H1 (cell line): ENCODE data around the gene ARNT2. TPM values are rescaled to one million over a fixed set of nuclear protein-coding genes. Genes with fewer than 3 reads are reported as not detected.

Experiments
- CTCF ChIA-PET: fragments of 300-600 bp; sonication (Branson Sonifier 250); formaldehyde crosslinking; loops from one replicate; lab custom pipeline; 2021; ENCODE audit not compliant: partially characterized antibody; lab: Charles Lee
- POLR2A ChIA-PET: fragments of 300-600 bp; sonication (Branson Sonifier 250); formaldehyde crosslinking; loops from one replicate; lab custom pipeline; 2021; ENCODE audit warnings: inconsistent platforms; ENCODE audit not compliant: partially characterized antibody; lab: Charles Lee
- DNase-seq, 2 experiments: peaks; one replicate each; pipeline versions ENCODE4 v3.0.0 to v3.0.0-alpha.2; 2010 to 2022; ENCODE audit warnings: low spot score in 2 of 2, low read depth in 1 of 2, mixed read lengths in 1 of 2
- FAIRE-seq: peaks from 2 replicates; lab custom pipeline; 2011; peaks lifted over from hg19 to GRCh38; lab: Jason Lieb, UNC
- H2AFZ ChIP-seq: 2 replicates; pipeline ENCODE4 v1.8.1; 2012; ENCODE audit warnings: low read length, inconsistent platforms
- H2AK5ac ChIP-seq: 2 replicates; pipeline ENCODE4 v1.6.1; 2013; ENCODE audit warnings: low read depth, low read length
- H2BK120ac ChIP-seq: replicated peaks from 2 replicates; pipeline ENCODE3; 2013; ENCODE audit warnings: low read depth, low read length, inconsistent platforms
- H2BK12ac ChIP-seq: 2 replicates; pipeline ENCODE4 v1.6.1; 2013; ENCODE audit warnings: low read depth, low read length
- H2BK15ac ChIP-seq: 2 replicates; pipeline ENCODE4 v1.6.1; 2013; ENCODE audit warnings: low read length
- H2BK20ac ChIP-seq: 2 replicates; pipeline ENCODE4 v1.6.1; 2013; ENCODE audit warnings: low read length
- H2BK5ac ChIP-seq: 2 replicates; pipeline ENCODE4 v1.6.1; 2013; ENCODE audit warnings: low read depth, low read length
- H3K14ac ChIP-seq: 2 replicates; pipeline ENCODE4 v1.6.1; 2013; ENCODE audit warnings: inconsistent platforms; ENCODE audit not compliant: insufficient read length
- H3K18ac ChIP-seq: 2 replicates; pipeline ENCODE4 v1.6.1; 2013; ENCODE audit warnings: low read length; ENCODE audit errors: extremely low read depth
- H3K23ac ChIP-seq: 2 replicates; pipeline ENCODE4 v1.6.1; 2013; ENCODE audit warnings: inconsistent platforms; ENCODE audit not compliant: insufficient read length
- H3K23me2 ChIP-seq: 2 replicates; pipeline ENCODE4 v1.6.1; 2013; ENCODE audit warnings: low read depth, low read length
- H3K27ac ChIP-seq: 2 replicates; pipeline ENCODE4 v1.6.1; 2011; ENCODE audit warnings: low read depth, low read length, inconsistent platforms
- H3K27me3 ChIP-seq, 4 experiments: replicated peaks in 1 of 4; 1 replicate in 1 of 4; 2 replicates in 3 of 4; pipeline versions ENCODE4 v1.6.1 to v1.8.1; 2011 to 2013; ENCODE audit warnings: low read length in 3 of 4, mild to moderate bottlenecking in 3 of 4, inconsistent platforms in 2 of 4, mixed read lengths in 2 of 4, moderate library complexity in 1 of 4; ENCODE audit not compliant: control insufficient read depth in 3 of 4, insufficient read depth in 3 of 4; ENCODE audit errors: extremely low read depth in 1 of 4
- H3K36me3 ChIP-seq, 4 experiments: 2 replicates each; pipeline versions ENCODE4 v1.6.1 to v1.8.1; 2011 to 2013; ENCODE audit warnings: mild to moderate bottlenecking in 4 of 4, low read length in 3 of 4, moderate library complexity in 2 of 4, control low read depth in 1 of 4, inconsistent platforms in 1 of 4; ENCODE audit not compliant: insufficient read depth in 4 of 4, control insufficient read depth in 2 of 4
- H3K4ac ChIP-seq: replicated peaks from 2 replicates; pipeline ENCODE3; 2013; ENCODE audit warnings: low read length, low read depth, mixed read lengths, inconsistent platforms; ENCODE audit not compliant: insufficient read length
- H3K4me1 ChIP-seq, 4 experiments: replicated peaks in 1 of 4; 1 replicate in 1 of 4; 2 replicates in 3 of 4; pipeline versions ENCODE4 v1.6.1 to v1.8.1; 2011 to 2013; ENCODE audit warnings: low read length in 3 of 4, inconsistent platforms in 2 of 4, mixed read lengths in 1 of 4; ENCODE audit not compliant: insufficient read depth in 4 of 4, control insufficient read depth in 3 of 4
- H3K4me2 ChIP-seq, 2 experiments: 2 replicates each; pipeline versions ENCODE4 v1.6.1 to v1.8.1; 2011 to 2013; ENCODE audit warnings: low read depth in 2 of 2, low read length in 2 of 2, control low read depth in 1 of 2, inconsistent platforms in 1 of 2, mild to moderate bottlenecking in 1 of 2; ENCODE audit not compliant: insufficient read depth in 1 of 2
- H3K4me3 ChIP-seq, 4 experiments: fragments of 200-600, 300-600 bp in 1 of 4; sonication (generic), shearing (Covaris generic), sonication (Bioruptor Twin) in 1 of 4; 2 replicates each; pipeline versions ENCODE4 v1.5.1 to v1.8.1; 2011 to 2016; ENCODE audit warnings: low read length in 4 of 4, low read depth in 3 of 4, control low read depth in 2 of 4, inconsistent platforms in 2 of 4, mild to moderate bottlenecking in 2 of 4, mixed read lengths in 1 of 4, moderate library complexity in 1 of 4; ENCODE audit not compliant: insufficient read depth in 2 of 4; ENCODE audit errors: extremely low read depth in 1 of 4
- H3K56ac ChIP-seq: replicated peaks from 2 replicates; pipeline ENCODE3; 2013; ENCODE audit warnings: low read depth, mild to moderate bottlenecking, mixed read lengths, low read length, inconsistent platforms; ENCODE audit not compliant: insufficient read length
- H3K79me1 ChIP-seq: 2 replicates; pipeline ENCODE4 v1.6.1; 2013; ENCODE audit warnings: low read depth, low read length, control low read depth
- H3K79me2 ChIP-seq, 2 experiments: 2 replicates each; pipeline versions ENCODE4 v1.6.1 to v1.8.1; 2012 to 2013; ENCODE audit warnings: low read length in 2 of 2, mild to moderate bottlenecking in 2 of 2, inconsistent platforms in 1 of 2; ENCODE audit not compliant: insufficient read depth in 2 of 2, control insufficient read depth in 1 of 2
- H3K9ac ChIP-seq, 4 experiments: replicated peaks in 1 of 4; 1 replicate in 1 of 4; 2 replicates in 3 of 4; pipeline versions ENCODE4 v1.6.1 to v1.8.1; 2011 to 2013; ENCODE audit warnings: low read depth in 3 of 4, low read length in 3 of 4, control low read depth in 2 of 4, mild to moderate bottlenecking in 2 of 4, moderate library complexity in 2 of 4, inconsistent platforms in 1 of 4; ENCODE audit errors: extremely low read depth in 1 of 4
- H3K9me3 ChIP-seq, 2 experiments: 2 replicates each; pipeline versions ENCODE4 v1.6.1 to v1.8.1; 2012 to 2013; ENCODE audit warnings: mild to moderate bottlenecking in 2 of 2, moderate library complexity in 2 of 2, control low read depth in 1 of 2, inconsistent platforms in 1 of 2, low read depth in 1 of 2, low read length in 1 of 2, mixed read lengths in 1 of 2; ENCODE audit not compliant: insufficient read depth in 2 of 2
- H4K20me1 ChIP-seq, 2 experiments: replicated peaks in 1 of 2; 2 replicates each; pipeline versions ENCODE3 to v1.8.1; 2011 to 2013; ENCODE audit warnings: inconsistent platforms in 2 of 2, low read length in 2 of 2, mild to moderate bottlenecking in 1 of 2; ENCODE audit not compliant: insufficient read depth in 2 of 2, control insufficient read depth in 1 of 2
- H4K5ac ChIP-seq: 2 replicates; pipeline ENCODE4 v1.6.1; 2013; ENCODE audit warnings: low read length, low read depth, mixed read lengths, inconsistent platforms; ENCODE audit not compliant: insufficient read length
- H4K8ac ChIP-seq: 2 replicates; pipeline ENCODE4 v1.8.0; 2013; ENCODE audit warnings: mild to moderate bottlenecking, moderate library complexity, low read length, inconsistent platforms; ENCODE audit not compliant: insufficient read depth; ENCODE audit errors: extremely low read depth
- H4K91ac ChIP-seq: replicated peaks from 2 replicates; pipeline ENCODE3; 2013; ENCODE audit warnings: low read length, mixed read lengths, inconsistent platforms; ENCODE audit not compliant: insufficient read length
- CREB1 ChIP-seq: IDR thresholded peaks from 2 replicates; pipeline ENCODE4 v1.6.1; 2012; ENCODE audit warnings: inconsistent platforms
- SIX5 ChIP-seq: IDR thresholded peaks from 2 replicates; pipeline ENCODE4 v1.6.1; 2011; ENCODE audit warnings: mild to moderate bottlenecking, low read depth, low read length
- SP1 ChIP-seq: IDR thresholded peaks from 2 replicates; pipeline ENCODE4 v1.6.1; 2011; ENCODE audit warnings: low read depth, low read length
- WGBS, 2 experiments: shearing (Covaris generic) in 1 of 2; methylation state at CpG; one replicate each; pipeline versions ENCODE4 v1.1.6 to v1.1.7; 2013 to 2015; ENCODE audit warnings: low lambda C conversion rate in 2 of 2, mixed read lengths in 2 of 2, inconsistent platforms in 1 of 2, low coverage in 1 of 2, missing lambda C conversion rate in 1 of 2; ENCODE audit not compliant: insufficient replicate concordance in 2 of 2, insufficient coverage in 1 of 2, insufficient read length in 1 of 2; ENCODE audit errors: extremely low coverage in 1 of 2, missing lambda C conversion rate in 1 of 2; 5-methylcytosine and 5-hydroxymethylcytosine counted together
- polyA plus RNA-seq, 7 experiments: library from polyadenylated mRNA; depleted of rRNA in 3 of 7; stranded (reverse) in 5 of 7; unstranded in 2 of 7; fragments of >200 nt in 5 of 7; fragments of 200-250 nt in 2 of 7; gene quantifications; 1 replicate in 5 of 7; 2 replicates in 1 of 7; 4 replicates in 1 of 7; pipeline versions ENCODE4 v1.2.1 to v1.2.3, GENCODE V29; 2011 to 2013; ENCODE audit warnings: missing spikeins in 2 of 7, mixed read lengths in 2 of 7
- total RNA-seq: library from RNA; stranded (reverse); fragmentation: NEBNext Ultra II Directional; extraction: Animal tissue kit (Norgen Biotek cat#: 25700); gene quantifications from 2 replicates; pipeline ENCODE4 v1.2.1, GENCODE V29; 2021
- TF ChIP-seq, protein P1 (sequence below): IDR thresholded peaks from 2 replicates; pipeline ENCODE4 v1.6.1; 2011; ENCODE audit warnings: low read depth, mild to moderate bottlenecking, low read length; ENCODE audit not compliant: insufficient read depth

ARNT2 gene
- total and polyA plus RNA-seq, 2 of the 8 experiments (the other 6 are each of a cell fraction or from before 2014, with no cell fraction given), result 9.5 to 14.6 TPM

DNA sequence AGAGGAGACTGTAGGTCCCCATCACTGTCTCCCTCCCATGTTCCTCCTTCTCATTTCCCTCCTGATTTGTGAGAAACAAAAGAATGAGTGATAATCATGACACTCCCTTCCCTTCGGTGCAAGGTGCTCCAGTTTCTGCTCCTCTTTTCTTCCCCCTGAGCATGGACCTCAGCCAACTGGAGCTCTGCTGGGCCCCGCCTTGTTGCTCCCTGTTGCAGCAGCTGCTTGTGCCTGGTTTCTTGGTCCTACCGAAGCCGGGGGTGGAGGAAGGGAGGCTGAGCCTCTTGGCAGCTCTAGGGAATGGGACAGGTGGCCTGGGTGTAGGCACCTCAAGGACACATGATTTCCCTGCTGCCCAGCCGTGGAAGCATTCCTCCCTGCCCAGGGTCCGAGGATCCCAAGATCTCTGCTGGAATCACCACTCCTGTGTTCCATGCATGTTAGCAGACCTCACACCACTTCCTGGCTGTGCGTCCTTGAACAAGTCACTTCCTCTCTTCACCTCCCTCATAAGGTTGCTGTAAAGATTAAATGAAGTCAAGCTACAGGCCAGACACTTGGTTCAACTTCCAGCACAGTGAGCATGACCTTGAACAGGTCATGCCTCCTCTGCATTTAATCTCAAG lies 159.3 kb downstream of the ARNT2 start:
- Histone ChIP-seq H4K91ac (no peak overlapping the region), H4K20me1 (peaks cover 0 to 2% of the 10 kb centered on the region in 2 experiments), H3K14ac (no peak overlapping the region), H2AK5ac (no peak overlapping the region), H3K27me3 (no peaks in the 10 kb centered on the region), H2BK120ac (no peak overlapping the region), H2BK5ac (no peak overlapping the region), H3K36me3 (no peaks in the 10 kb centered on the region), H3K23ac (no peak overlapping the region), H3K9ac (no peak overlapping the region), H2BK20ac (no peak overlapping the region), H3K23me2 (no peaks in the 10 kb centered on the region), H3K18ac (no peak overlapping the region), H2BK15ac (no peak overlapping the region), H3K79me2 (no peaks in the 10 kb centered on the region), H4K8ac (no peak overlapping the region), H2BK12ac (no peak overlapping the region), H3K9me3 (no peaks in the 10 kb centered on the region), H3K4me1 (peaks cover 0 to 9% (median under 1%) of the 10 kb centered on the region in 4 experiments; a peak in 3 of 7 replicates), H4K5ac (no peak overlapping the region), H3K27ac (no peak overlapping the region), H3K56ac (no peak overlapping the region), H3K79me1 (no peaks in the 10 kb centered on the region), H3K4me2 (no peak overlapping the region), H3K4ac (no peak overlapping the region), H2AFZ (no peak overlapping the region)
- FAIRE-seq (no peak), DNase-seq (peak in 1 of 2 experiments; percentile 17)
- ChIA-PET CTCF (interaction anchor here (1.8 to 2.3 kb wide), 2 partner anchors 28 to 213 kb away, joined by 4 to 9 read pairs; no protein-coding TSS in a partner anchor), POLR2A (interaction anchor here (1.4 kb wide), 1 partner anchor 216 kb away, joined by 4 read pairs; the partner anchor contains the start of gene CEMIP)
- WGBS, 2 experiments, result 89% methylated on average over 7 of the region's 7 CpGs; no CpG with 5 or more reads in 1 of the 2 experiments
- TF ChIP-seq SP1 (no peak), SIX5 (no peak), CREB1 (no peak)
- TF ChIP-seq, protein P1, sequence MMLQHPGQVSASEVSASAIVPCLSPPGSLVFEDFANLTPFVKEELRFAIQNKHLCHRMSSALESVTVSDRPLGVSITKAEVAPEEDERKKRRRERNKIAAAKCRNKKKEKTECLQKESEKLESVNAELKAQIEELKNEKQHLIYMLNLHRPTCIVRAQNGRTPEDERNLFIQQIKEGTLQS, result no peak
- TF ChIP-seq, all 59 proteins: peak for 0
- H3K4me3 ChIP-seq, result no peak overlapping the region
